HG03378 (cell line): ENCODE measurements around the gene FSTL5.

ENCODE experiments used
- ATAC-seq: cut with Tn5 transposase; IDR thresholded peaks from one replicate; pipeline ENCODE4 v1.9.1; 2021; ENCODE audit warnings: mild to moderate bottlenecking, moderate library complexity; ENCODE audit not compliant: unreplicated experiment

FSTL5 gene

GRCh38 chr4:161505141-161505540 lies 658.7 kb downstream of the FSTL5 start:
- no peak for ATAC-seq

- no peak for ATAC-seq
These were observed 665.6 kb downstream of the FSTL5 start for GRCh38 chr4:161498155-161498554.

DNA sequence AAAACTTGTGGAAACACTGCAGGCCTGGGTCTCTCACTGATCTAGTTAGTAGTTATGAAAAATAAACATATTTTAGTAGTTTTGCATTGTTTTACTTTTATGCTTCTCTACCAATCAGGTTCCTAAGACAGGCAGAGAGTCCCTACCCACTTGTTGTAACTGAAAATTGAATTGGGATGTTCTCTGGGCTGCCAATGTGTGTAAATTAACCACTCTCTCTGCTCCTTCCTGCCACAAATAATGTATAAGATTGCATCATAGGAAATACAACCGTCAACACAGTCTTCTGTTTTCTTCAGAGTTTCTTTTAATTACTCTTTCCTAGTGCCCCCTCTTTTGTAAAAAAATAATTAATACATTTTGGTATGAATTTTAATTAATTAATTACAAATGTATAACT lies 677.3 kb downstream of the FSTL5 start:
- no peak for ATAC-seq

- ATAC-seq = no peak
These were observed 697.5 kb downstream of the FSTL5 start for GRCh38 chr4:161466316-161466715.

DNA sequence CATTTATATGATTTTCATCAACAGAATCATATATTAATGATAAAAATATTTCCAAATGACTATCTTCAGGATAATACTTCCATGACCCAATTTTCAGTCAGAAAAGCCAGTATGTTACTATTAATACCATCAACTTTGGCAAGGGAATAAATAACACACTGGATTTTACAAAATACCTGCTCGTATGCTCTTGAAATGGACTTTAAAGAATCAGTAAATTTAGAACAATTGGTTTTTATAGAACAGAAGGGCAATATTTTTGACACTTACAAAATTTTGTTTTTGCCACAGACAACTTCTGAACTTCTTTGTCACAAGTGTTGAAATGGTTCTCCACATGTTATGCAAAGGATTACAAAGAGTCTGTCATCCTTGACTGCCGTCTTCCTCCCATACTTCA lies 700.4 kb downstream of the FSTL5 start:
- ATAC-seq = no peak

GRCh38 chr4:161457906-161458305 lies 705.9 kb downstream of the FSTL5 start:
- ATAC-seq = no peak

DNA sequence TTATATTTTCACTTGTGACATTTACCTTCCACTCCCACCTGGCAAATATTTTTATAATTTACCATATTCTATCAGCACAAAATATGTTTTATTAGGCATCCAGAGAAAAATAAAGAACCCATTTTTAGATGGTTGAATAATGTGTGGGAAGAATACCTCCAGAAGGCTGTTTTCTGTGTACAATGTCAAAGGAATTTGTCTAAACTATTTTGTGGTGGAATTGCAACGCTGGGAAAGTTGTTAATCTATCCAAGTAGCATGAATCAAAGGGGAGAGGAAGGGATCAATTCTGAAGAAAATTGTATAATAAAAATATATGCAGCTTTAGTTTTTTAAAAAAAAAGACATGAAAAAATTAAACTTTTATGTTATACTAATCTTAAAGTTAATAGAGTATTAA lies 706.5 kb downstream of the FSTL5 start:
- no peak for ATAC-seq

- no peak for ATAC-seq
These were observed 708.9 kb downstream of the FSTL5 start for GRCh38 chr4:161454860-161455259.

DNA sequence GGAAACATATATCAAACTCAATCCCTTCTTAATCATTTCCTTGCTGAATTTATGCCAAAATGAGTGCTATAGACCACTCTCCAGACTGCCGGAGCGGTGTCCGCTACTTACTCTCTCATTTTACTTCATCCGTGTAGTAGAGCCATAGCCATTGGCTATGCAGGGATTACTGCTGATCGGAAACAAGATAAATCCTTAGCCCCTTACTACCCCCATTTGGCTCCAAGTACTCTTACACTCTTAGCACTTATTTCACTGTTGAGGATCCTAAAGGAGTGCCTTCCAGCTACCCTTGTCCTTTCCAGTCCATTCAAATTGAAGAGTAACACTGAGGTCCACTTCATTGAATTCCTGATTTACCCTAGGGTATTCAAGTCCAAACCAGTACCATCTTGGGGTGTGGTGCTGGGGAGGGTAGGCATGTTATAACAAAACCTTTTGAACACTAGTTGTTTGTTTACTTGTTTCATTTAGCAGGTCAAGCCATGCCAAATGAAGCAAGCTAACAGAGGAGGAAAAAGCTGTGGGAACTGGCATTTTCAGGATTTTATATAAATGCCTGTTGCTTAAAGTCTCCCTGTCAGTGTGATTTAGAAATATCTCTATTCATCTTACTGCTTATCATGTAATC lies 715.1 kb downstream of the FSTL5 start:
- ATAC-seq = no peak

DNA sequence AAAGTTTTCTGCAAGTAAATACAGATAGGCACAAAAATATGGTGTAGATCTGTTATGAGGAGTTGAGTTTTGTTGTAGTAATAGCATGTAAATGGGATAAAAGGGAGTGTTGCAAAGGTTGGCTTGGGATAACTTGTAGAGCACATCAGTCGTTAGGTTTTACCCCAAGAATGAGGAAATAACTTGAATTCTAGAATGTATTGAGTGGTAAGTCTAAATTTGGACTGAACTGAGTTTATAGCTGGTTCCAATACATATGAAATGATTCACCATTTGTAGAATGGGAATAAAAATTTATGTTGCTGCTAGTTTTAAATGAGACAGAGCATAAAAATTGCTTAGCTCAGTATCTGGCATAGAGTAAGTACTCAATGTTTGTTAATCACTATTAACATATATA lies 719.2 kb downstream of the FSTL5 start:
- no peak for ATAC-seq

- no peak for ATAC-seq
These were observed 720.9 kb downstream of the FSTL5 start for GRCh38 chr4:161442921-161443320.

DNA sequence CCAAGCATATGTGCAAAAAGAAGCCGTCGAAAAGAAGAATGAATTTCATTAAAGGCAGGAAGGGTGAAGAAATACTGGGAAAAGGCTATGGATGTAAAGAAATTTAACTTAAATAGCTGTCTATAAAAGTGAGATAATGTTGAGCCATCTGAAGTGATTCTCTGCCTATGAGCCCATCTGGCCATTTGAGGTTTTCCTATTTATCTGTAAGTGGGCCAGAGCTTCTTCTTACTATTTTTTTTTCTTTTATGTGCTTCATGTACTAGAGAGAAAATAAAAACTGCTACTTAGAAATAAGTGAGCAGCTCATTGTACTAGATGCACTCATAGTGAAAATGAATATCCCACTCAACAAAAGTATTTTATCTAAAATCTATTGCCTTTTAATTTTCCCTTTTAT lies 725.7 kb downstream of the FSTL5 start:
- no peak for ATAC-seq

DNA sequence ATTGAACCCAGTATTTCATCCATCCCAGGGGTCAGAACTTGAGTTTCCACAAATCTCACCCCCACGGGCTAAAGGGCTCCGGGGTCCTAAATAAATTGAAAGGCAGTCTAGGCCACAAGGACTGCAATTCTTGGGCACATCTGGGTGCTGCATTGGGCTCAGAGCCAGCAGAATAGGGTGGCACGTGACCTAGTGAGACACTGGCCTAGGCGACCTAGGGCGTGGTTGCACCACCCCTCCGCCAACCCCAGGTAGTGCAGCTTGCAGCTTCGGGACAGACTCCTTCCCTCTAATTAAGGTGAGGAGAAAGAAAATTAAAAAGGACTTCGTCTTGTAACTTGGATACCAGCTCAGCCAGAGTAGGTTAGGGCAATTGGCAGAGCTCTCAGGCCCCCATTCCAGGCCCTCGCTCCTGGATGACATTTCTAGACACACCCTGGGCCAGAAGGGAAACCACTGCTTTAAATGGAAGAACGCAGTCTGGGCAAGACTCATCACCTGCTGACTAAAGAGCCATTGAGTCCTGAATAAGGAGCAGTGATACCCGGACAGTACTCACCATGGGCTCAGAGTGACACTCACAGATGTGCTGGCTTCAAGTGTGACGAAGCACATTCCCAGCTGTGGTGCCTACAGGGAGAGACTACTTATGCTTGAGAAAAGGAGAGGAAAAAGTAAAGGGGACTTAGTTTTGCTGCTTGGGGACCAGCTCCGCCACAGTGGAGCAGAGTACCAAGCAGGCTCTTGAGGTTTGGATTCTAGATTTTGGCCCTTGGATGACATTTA lies 735.4 kb downstream of the FSTL5 start:
- no peak for ATAC-seq

DNA sequence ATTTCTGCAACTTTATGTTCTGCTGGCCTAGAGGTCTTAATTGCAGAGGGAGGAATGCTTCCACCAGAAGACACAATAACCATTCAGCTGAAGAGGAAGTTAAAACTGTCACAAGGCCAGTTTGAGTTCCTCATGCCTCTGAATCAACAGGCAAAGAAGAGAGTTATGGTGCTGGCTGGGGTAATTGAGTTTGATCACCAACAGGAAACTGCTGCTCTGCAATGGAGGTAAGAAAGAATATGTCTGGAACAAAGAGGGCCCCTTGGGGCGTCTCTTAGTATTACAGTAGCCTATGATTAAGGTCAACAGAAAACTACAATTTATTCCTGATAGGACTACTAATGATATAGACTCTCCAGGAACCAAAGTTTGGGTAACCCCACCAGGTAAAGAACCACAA lies 744.0 kb downstream of the FSTL5 start:
- ATAC-seq = no peak

- ATAC-seq = no peak
These were observed 751.9 kb downstream of the FSTL5 start for GRCh38 chr4:161411901-161412300.

DNA sequence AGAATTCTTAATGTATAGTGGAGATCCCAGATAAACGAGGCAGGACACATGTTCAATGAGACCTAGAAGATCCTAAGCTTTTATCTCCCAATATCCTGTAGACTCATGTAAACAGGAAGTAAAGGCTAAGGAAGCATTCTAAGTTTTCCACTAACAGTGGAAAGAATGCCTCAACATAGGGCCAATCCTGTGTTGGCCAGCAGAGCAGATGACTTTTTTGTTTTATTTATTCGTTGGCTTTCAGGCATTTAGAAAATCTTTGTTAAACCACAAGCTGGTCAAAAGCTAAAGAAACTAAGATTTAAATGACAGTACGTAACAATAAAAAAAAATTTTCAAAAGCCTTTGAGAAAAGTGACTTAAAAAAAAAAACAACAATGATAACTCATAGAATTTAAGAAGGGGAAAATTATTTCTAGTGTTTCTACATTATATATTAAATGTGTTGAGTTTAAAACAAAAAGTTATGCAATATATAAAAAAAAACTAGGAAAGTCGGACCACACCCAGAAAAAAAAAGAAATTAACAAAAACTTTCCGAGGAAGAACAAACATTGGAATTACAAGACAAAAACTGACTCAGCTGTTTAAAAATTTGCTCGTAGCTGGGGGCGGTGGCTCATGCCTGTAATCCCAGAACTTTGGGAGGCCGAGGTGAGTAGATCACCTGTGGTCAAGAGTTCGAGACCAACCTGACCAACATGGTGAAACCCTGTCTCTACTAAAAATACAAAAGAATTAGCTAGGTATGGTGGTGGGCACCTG lies 759.3 kb downstream of the FSTL5 start:
- ATAC-seq = no peak

GRCh38 chr4:161403781-161404180 lies 760.0 kb downstream of the FSTL5 start:
- ATAC-seq = no peak

- no peak for ATAC-seq
These were observed 770.2 kb downstream of the FSTL5 start for GRCh38 chr4:161393602-161394001.

DNA sequence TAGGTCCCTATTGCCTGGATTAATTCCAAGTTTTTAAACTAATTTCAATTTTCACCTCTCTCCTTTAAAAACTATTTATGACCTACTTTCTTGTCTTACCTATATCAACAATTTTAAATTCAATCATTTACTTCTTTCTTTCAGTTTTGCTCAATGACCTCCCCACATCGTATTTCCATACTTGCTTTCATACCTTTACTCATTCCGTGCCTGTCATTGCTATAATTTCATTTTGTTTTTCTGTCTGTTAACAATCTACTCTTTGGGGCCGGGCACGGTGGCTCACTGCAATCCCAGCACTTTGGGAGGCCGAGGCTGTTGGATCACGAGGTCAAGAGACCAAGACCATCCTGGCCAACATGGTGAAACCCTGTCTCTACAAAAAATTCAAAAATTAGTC lies 781.1 kb downstream of the FSTL5 start:
- ATAC-seq = no peak

DNA sequence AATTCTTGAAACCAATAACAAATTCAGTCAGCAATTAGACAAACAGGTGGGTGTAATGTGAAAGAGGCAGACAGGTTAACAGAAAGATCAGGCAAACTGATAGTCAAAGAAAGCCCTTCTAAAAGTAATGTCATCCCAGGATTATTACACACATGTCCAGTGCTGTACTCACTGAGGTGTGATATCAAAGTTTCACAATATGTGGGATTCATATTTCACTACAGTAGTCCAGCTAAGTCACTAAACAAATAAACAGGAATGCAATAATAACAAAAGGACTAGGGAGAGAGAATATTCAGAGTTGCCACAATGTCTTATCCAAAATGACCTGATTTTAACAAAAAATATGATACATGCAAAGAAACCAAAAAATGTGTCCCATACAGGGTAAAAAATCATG lies 787.5 kb downstream of the FSTL5 start:
- ATAC-seq = no peak

GRCh38 chr4:161364681-161365080 lies 799.1 kb downstream of the FSTL5 start:
- ATAC-seq = no peak

GRCh38 chr4:161360982-161361381 lies 802.8 kb downstream of the FSTL5 start:
- no peak for ATAC-seq
